Kidney (tissue), 14 donors: ENCODE measurements around the gene SEMA5B. TPM values are rescaled to one million over a fixed set of nuclear protein-coding genes. Genes with fewer than 3 reads are reported as not detected.

ENCODE experiments used
- DNase-seq, 5 donors: peaks; one replicate each; pipeline ENCODE4 v3.0.0-alpha.2; 2013 to 2020
- FAIRE-seq: peaks from 2 replicates; lab custom pipeline; 2012; peaks lifted over from hg19 to GRCh38; lab: Jason Lieb, UNC
- H3K27ac ChIP-seq, 2 donors: one replicate each; pipeline ENCODE4 v1.7.0; 2013; ENCODE audit warnings: low read depth in 2 of 2, low read length in 2 of 2, inconsistent platforms in 1 of 2
- H3K27me3 ChIP-seq: one replicate; pipeline ENCODE4 v1.7.1; 2013; ENCODE audit warnings: low read length, inconsistent platforms; ENCODE audit not compliant: control insufficient read depth, insufficient read depth
- H3K36me3 ChIP-seq, 3 donors: one replicate each; pipeline versions ENCODE4 v1.7.0 to v1.7.1; 2013; ENCODE audit warnings: low read length in 3 of 3, control low read depth in 1 of 3, inconsistent platforms in 1 of 3; ENCODE audit not compliant: insufficient read depth in 3 of 3, control insufficient read depth in 2 of 3
- H3K4me1 ChIP-seq, 3 donors: one replicate each; pipeline versions ENCODE4 v1.7.0 to v1.7.1; 2013; ENCODE audit warnings: low read length in 3 of 3, inconsistent platforms in 1 of 3, low read depth in 1 of 3; ENCODE audit not compliant: control insufficient read depth in 2 of 3, insufficient read depth in 2 of 3
- H3K4me3 ChIP-seq, 3 donors: one replicate each; pipeline versions ENCODE4 v1.7.0 to v1.8.1; 2013; ENCODE audit warnings: low read length in 3 of 3, control low read depth in 1 of 3, inconsistent platforms in 1 of 3
- H3K9ac ChIP-seq, 3 donors: one replicate each; pipeline versions ENCODE4 v1.7.0 to v1.7.1; 2013; ENCODE audit warnings: low read length in 3 of 3, control low read depth in 1 of 3, inconsistent platforms in 1 of 3
- H3K9me3 ChIP-seq, 3 donors: one replicate each; pipeline versions ENCODE4 v1.7.0 to v1.7.1; 2013; ENCODE audit warnings: low read length in 3 of 3, control low read depth in 1 of 3, inconsistent platforms in 1 of 3; ENCODE audit not compliant: control insufficient read depth in 2 of 3, insufficient read depth in 1 of 3
- intact Hi-C: fragments of 100-400 bp; cut with DNase I; formaldehyde crosslinking; loops from one replicate; pipeline ENCODE4 v1.11.1; 2022
- polyA plus RNA-seq: library from polyadenylated mRNA; stranded (reverse); fragments of 350-450 nt; fragmentation: Illumina TruSeq; extraction: RNeasy Lipid Tissue Mini Kit (QIAGEN cat#74804); gene quantifications from one replicate; pipeline ENCODE4 v1.2.3, GENCODE V29; 2014; ENCODE audit warnings: low read depth, low replicate concordance; ENCODE audit not compliant: insufficient read depth
- total RNA-seq: library from RNA; stranded (reverse); fragmentation: NEBNext Ultra II Directional; extraction: Animal tissue kit (Norgen Biotek cat#: 25700); gene quantifications from one replicate; pipeline ENCODE4 v1.2.1, GENCODE V29; 2021
- TF ChIP-seq, protein P1 (sequence below): IDR thresholded peaks from 3 replicates; pipeline ENCODE4 v1.5.1; 2012; ENCODE audit warnings: mild to moderate bottlenecking, moderate library complexity, borderline replicate concordance; ENCODE audit not compliant: insufficient read depth; ENCODE audit errors: extremely low read depth
- donor health status: control.
- donor health status: control.
- donor health status: control.
- donor health status: control.
- donor health status: control.
- donor health status: DM: yes; HTN: yes; CAD: no.
- donor health status: Normal renal cell carcinoma (clear cell type).

SEMA5B gene
- total and polyA plus RNA-seq, 2 donors from 2014 or later, result 6.6 to 8.4 TPM

DNA sequence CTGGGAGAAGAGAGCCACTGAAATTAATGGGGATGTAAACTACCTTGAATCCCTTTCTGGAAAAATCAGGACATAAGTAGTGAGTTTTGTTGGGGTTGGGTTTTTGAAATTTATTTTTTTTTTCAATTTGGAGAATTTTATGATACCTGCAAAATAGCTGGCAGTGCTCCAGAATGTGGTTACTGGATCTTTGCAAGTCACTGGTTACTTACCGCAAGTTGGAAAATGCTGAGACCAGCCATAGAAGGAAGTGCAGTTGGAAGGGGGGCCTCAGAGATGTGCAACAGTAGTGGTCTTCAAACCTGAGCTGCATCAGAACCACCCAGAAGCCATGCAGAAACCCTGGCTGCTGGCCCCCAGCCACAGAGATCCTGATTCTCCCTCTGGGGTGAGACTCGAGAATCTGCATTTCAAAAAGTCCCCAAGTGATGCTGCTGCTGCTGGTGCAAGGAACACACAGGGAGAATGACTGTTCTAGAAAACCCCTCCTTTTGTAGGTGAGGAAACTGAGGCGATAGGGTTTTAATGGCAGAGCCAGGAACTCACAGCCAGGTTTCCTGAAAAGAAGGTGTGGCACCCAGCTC lies 39.7 kb downstream of the SEMA5B start:
- no peak for DNase-seq
- H3K4me3 ChIP-seq, result no peak overlapping the region
- no peaks in the 10 kb centered on the region for H3K36me3 ChIP-seq
- TF ChIP-seq, protein P1, sequence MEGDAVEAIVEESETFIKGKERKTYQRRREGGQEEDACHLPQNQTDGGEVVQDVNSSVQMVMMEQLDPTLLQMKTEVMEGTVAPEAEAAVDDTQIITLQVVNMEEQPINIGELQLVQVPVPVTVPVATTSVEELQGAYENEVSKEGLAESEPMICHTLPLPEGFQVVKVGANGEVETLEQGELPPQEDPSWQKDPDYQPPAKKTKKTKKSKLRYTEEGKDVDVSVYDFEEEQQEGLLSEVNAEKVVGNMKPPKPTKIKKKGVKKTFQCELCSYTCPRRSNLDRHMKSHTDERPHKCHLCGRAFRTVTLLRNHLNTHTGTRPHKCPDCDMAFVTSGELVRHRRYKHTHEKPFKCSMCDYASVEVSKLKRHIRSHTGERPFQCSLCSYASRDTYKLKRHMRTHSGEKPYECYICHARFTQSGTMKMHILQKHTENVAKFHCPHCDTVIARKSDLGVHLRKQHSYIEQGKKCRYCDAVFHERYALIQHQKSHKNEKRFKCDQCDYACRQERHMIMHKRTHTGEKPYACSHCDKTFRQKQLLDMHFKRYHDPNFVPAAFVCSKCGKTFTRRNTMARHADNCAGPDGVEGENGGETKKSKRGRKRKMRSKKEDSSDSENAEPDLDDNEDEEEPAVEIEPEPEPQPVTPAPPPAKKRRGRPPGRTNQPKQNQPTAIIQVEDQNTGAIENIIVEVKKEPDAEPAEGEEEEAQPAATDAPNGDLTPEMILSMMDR, result no peak
- H3K27ac ChIP-seq, result no peak overlapping the region
- FAIRE-seq, result no peak
- intact Hi-C loops, result no loop called here
- H3K9ac ChIP-seq, result no peak overlapping the region
- H3K9me3 ChIP-seq, result no peaks in the 10 kb centered on the region
- no peaks in the 10 kb centered on the region for H3K27me3 ChIP-seq
- H3K4me1 ChIP-seq, result peaks cover 0 to 4% (median 0%) of the 10 kb centered on the region in 3 donors

DNA sequence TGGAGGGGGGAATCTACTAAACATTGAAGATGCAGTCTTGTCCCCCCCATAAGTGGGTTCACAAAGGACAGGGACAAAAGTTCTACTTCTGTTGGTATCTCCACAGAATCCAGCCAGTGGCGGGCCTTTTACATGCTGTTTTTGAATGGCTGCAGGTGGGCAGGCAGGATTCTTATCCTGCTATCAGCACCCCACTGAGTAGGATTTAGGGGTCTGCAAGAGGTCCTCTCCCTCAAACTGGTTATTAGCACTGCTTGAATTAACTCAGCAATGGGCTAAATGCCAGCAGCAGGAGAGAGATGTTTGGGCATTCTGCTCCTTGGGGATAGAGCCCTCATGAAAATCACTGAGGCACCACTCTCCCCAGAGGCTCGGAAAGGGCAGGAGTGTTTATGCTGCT lies 40.3 kb downstream of the SEMA5B start:
- TF ChIP-seq, protein P1, result no peak
- FAIRE-seq (no peak), DNase-seq (no peak)
- no peaks in the 10 kb centered on the region for H3K9me3 ChIP-seq
- H3K4me3 ChIP-seq, result no peak overlapping the region
- intact Hi-C loops, result no loop called here
- no peaks in the 10 kb centered on the region for H3K27me3 ChIP-seq
- no peaks in the 10 kb centered on the region for H3K36me3 ChIP-seq
- H3K4me1 ChIP-seq, result peaks cover 0 to 5% (median 0%) of the 10 kb centered on the region in 3 donors
- no peak overlapping the region for H3K27ac ChIP-seq
- no peak overlapping the region for H3K9ac ChIP-seq

DNA sequence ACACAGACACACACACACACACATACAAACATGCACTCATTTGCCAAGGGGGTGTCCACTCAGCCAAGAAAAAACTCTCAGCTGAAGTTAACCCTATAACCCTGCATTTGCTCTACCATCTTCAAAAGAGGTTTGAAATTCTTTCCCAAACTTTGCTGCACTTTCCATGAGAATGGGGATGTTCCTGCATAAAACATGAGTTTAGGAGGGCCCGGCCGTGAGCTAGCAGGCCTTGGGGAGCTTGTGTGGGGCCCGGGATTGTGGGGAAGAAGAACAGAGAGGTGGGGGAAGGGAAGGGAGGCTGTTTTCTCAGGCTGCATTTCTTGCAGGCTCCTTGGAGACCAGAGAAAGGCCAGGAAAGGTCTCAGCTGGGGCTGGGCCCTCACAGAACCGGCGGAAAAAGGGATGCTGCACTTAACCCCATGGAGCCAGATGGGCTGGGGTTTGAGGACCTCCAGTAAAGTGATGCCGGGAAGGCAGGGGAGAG lies 40.8 kb downstream of the SEMA5B start:
- intact Hi-C loops, result no loop called here
- H3K27me3 ChIP-seq, result no peaks in the 10 kb centered on the region
- TF ChIP-seq, protein P1, result no peak
- FAIRE-seq (no peak), DNase-seq (no peak)
- H3K9ac ChIP-seq, result no peak overlapping the region
- H3K9me3 ChIP-seq, result no peaks in the 10 kb centered on the region
- H3K4me1 ChIP-seq, result peaks cover 0 to 5% (median 0%) of the 10 kb centered on the region in 3 donors
- no peak overlapping the region for H3K4me3 ChIP-seq
- no peaks in the 10 kb centered on the region for H3K36me3 ChIP-seq
- H3K27ac ChIP-seq, result no peak overlapping the region
